HFFc6 (cell line): Measurements from ENCODE around the gene SMIM8. TPM values are rescaled to one million over a fixed set of nuclear protein-coding genes. Genes with fewer than 3 reads are reported as not detected.

Experiments
- DNase-seq: peaks from one replicate; pipeline ENCODE4 v3.0.0-alpha.2; 2018
- H3K27ac Mint-ChIP-seq: 2 replicates; pipeline ENCODE4 v1.8.0; 2020; ENCODE audit warnings: mild to moderate bottlenecking, mixed read lengths
- H3K27me3 Mint-ChIP-seq: 2 replicates; pipeline ENCODE4 v1.8.0; 2021; ENCODE audit warnings: mild to moderate bottlenecking, moderate library complexity, mixed read lengths; ENCODE audit not compliant: insufficient read depth
- H3K36me3 Mint-ChIP-seq: 2 replicates; pipeline ENCODE4 v1.8.0; 2021; ENCODE audit warnings: low read depth, mixed read lengths
- H3K4me1 Mint-ChIP-seq: 2 replicates; pipeline ENCODE4 v1.8.0; 2020; ENCODE audit warnings: low read depth, mixed read lengths
- H3K4me3 Mint-ChIP-seq: 2 replicates; pipeline ENCODE4 v1.8.0; 2020; ENCODE audit warnings: mild to moderate bottlenecking, moderate library complexity, mixed read lengths
- H3K9me3 Mint-ChIP-seq: 2 replicates; pipeline ENCODE4 v1.8.0; 2020; ENCODE audit warnings: mild to moderate bottlenecking, mixed read lengths
- total RNA-seq, 6 experiments: library from RNA; stranded (reverse); fragmentation: NEBNext Ultra II Directional; extraction: Animal tissue kit (Norgen Biotek cat#: 25700); gene quantifications; 2 replicates in 1 of 6; 3 replicates in 5 of 6; pipeline ENCODE4 v1.2.3, GENCODE V29; 2021
- TF ChIP-seq, protein P1 (sequence below): fragments of 200-600 bp; sonication (generic); IDR thresholded peaks from 2 replicates; pipeline ENCODE4 v1.5.0; 2021; ENCODE audit warnings: antibody characterized with exemption, mild to moderate bottlenecking

Gene SMIM8
- total RNA-seq, 6 experiments from 2014 or later = 3.3 to 6.2 (median 4.8) TPM

DNA sequence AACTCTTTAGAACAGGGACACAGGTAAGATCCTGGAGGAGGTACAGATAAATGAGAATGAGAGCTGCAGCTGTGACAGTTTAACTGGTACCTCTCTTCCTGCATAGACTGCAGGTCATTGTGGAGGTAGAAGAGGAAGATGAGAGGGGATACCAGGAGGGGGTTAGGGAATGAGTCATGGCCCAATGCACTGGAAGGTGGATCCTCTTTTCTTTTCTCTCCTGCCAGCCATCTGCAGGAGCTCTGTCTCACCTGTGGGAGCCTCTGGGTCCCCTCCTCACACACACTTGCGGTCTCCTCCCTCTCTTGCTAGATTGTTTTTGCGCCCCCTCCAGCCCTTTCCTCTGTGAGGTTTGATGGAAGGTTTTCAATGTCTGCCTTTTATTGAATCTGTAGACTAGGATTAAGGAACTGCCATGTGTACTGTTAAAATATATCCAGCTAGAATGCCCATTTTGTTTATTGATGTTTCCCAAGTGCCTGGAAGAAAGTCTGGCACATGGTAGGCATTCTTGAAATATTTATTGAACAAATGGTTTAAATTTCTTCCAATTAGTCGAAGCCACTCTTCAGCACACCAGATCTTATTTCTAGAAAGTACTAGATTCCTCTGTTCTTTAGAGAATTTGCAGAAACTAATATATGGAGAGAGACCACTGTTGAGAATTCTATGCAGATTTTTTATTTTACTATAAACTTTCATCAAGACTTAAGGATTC lies 35.2 kb downstream of the SMIM8 start:
- no peak for DNase-seq
- Mint-ChIP-seq H3K4me3 (no peak overlapping the region), H3K36me3 (no peaks in the 10 kb centered on the region), H3K9me3 (no peaks in the 10 kb centered on the region), H3K27ac (no peak overlapping the region; the same call in 1 of the 2 replicates), H3K27me3 (peaks cover 2% of the 10 kb centered on the region), H3K4me1 (peaks cover 5% of the 10 kb centered on the region; the same call in 1 of the 2 replicates)
- TF ChIP-seq, protein P1, sequence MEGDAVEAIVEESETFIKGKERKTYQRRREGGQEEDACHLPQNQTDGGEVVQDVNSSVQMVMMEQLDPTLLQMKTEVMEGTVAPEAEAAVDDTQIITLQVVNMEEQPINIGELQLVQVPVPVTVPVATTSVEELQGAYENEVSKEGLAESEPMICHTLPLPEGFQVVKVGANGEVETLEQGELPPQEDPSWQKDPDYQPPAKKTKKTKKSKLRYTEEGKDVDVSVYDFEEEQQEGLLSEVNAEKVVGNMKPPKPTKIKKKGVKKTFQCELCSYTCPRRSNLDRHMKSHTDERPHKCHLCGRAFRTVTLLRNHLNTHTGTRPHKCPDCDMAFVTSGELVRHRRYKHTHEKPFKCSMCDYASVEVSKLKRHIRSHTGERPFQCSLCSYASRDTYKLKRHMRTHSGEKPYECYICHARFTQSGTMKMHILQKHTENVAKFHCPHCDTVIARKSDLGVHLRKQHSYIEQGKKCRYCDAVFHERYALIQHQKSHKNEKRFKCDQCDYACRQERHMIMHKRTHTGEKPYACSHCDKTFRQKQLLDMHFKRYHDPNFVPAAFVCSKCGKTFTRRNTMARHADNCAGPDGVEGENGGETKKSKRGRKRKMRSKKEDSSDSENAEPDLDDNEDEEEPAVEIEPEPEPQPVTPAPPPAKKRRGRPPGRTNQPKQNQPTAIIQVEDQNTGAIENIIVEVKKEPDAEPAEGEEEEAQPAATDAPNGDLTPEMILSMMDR = no peak

DNA sequence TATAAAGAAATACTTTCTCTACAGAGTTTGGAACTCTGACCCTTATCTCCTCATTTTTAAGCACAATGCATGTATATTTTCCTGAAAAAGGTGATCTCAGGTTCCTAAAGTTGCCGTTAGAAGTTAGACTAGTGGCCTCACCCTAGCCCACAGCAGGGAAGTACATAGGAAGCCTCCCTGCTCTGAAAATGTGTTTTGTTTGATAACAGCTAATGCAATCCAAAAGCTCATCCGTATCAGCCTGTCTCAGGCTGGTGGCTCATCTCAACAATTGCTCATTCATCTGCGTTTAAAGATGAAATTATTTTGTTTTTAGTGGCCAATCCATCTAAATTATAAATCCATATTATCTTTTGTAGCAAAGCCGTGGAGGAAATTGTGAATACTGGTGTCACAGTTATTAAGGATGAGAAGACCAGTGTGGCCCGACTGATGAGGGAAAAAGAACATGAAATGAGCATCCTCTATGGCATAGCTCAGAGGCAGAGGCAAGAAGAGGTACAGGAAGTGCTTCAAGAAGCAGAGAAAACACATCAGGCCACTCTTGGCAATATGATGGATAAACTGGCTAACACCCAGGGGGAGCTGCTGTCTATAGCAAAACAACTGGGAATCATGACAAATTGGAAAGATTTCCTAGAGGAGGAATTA lies 42.3 kb downstream of the SMIM8 start:
- Mint-ChIP-seq H3K36me3 (no peaks in the 10 kb centered on the region; the same call in 1 of the 2 replicates), H3K4me1 (peaks cover 7% of the 10 kb centered on the region; the same call in 1 of the 2 replicates), H3K27me3 (peaks cover 2% of the 10 kb centered on the region; the same call in 1 of the 2 replicates), H3K27ac (no peak overlapping the region), H3K9me3 (peaks cover 4% of the 10 kb centered on the region; the same call in 1 of the 2 replicates), H3K4me3 (no peak overlapping the region)
- no peak for DNase-seq
- TF ChIP-seq, protein P1 = no peak

DNA sequence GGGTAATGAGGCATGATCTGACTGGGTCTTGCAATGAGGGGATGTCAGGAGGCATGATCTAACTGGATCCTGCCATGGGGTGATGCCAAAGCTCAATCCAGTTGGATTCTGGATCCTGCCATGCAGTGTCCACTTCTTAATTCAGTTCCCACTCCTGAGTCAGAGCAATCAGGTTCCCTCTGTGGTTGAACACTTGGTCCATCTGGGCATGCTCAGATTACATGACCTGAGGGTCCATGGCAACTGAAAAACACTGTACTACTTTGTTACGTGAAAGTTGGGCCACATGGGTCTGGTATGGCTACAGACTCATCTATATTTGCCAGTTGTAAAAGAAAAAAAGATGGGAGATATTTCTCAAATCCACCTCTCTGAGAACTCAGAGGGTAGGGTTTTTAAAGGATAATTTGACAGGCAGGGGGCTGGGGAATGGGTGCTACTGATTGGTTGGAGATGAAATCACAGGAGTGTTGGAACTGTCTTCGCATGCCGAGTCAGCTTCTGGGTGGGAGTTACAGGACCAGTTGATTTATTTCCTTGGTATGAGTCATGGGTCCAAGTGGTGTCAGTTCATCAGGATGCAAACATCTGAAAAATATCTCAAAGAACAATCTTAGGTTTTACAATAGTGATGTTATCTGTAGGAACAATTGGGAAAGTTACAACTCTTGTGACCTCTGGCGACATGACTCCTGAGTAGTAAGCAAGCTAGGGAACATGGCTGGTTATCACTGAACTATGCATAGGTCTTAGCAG lies 43.9 kb downstream of the SMIM8 start:
- H3K9me3 Mint-ChIP-seq = peaks cover 4% of the 10 kb centered on the region; the same call in 1 of the 2 replicates
- no peaks in the 10 kb centered on the region; the same call in 1 of the 2 replicates for H3K36me3 Mint-ChIP-seq
- H3K4me1 Mint-ChIP-seq = peaks cover 7% of the 10 kb centered on the region; the same call in 1 of the 2 replicates
- H3K4me3 Mint-ChIP-seq = no peak overlapping the region
- TF ChIP-seq, protein P1 = no peak
- no peak overlapping the region for H3K27ac Mint-ChIP-seq
- DNase-seq = peak; percentile 3
- no peaks in the 10 kb centered on the region for H3K27me3 Mint-ChIP-seq

DNA sequence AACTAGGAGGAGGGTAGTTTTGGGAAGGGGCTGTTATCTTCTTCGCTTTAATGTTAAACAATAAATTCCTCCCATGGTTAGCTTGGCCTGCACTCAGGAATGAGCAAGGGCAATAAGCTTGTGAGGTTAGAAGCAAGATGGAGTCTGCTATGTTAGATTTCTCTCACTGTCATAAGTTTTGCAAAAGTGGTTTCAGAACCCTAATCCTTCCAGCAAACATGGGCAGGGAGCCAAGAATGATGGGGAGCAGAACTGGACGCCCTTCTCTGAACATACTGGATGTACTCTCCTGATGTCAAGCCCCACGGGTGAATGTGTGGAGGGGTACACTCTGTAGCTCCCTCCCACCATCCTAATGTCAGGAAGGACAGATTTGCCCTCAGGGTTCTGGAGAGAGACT lies 44.5 kb downstream of the SMIM8 start:
- no peaks in the 10 kb centered on the region for H3K27me3 Mint-ChIP-seq
- no peak overlapping the region for H3K27ac Mint-ChIP-seq
- H3K4me3 Mint-ChIP-seq = no peak overlapping the region
- DNase-seq = no peak
- TF ChIP-seq, protein P1 = no peak
- H3K9me3 Mint-ChIP-seq = peaks cover 4% of the 10 kb centered on the region; the same call in 1 of the 2 replicates
- H3K4me1 Mint-ChIP-seq = peaks cover 7% of the 10 kb centered on the region; the same call in 1 of the 2 replicates
- H3K36me3 Mint-ChIP-seq = no peaks in the 10 kb centered on the region; the same call in 1 of the 2 replicates

DNA sequence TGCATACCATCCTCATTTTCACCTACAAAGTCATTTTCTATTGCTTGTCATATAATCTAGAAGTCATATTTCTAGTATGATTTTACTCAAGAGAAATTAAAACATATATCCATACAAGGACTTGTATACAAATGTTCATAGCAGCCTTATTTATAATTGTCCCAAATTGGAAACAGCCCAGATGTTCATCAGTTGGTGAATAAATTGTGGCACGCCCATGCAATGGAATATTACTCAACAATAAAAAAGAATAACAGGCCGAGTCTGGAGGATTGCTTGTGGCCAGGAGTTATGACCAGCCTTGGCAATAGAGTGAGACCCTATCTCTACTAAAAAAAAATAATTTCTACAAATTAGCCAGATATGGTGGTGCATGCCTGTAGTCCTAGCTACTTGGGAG lies 51.0 kb downstream of the SMIM8 start:
- no peaks in the 10 kb centered on the region for H3K4me1 Mint-ChIP-seq
- DNase-seq = no peak
- H3K27me3 Mint-ChIP-seq = no peaks in the 10 kb centered on the region; the same call in 1 of the 2 replicates
- TF ChIP-seq, protein P1 = no peak
- H3K4me3 Mint-ChIP-seq = no peak overlapping the region
- H3K27ac Mint-ChIP-seq = no peak overlapping the region
- H3K9me3 Mint-ChIP-seq = no peaks in the 10 kb centered on the region; the same call in 1 of the 2 replicates
- no peaks in the 10 kb centered on the region for H3K36me3 Mint-ChIP-seq
